NB4 (cell line): ENCODE results near the gene ANP32E.
"Not testable (repeated sequence)": the region's sequence is repeated elsewhere in the genome, so short reads cannot be mapped to it uniquely, and the experiment has no call there.

Experiments
- MYC ChIP-seq: IDR thresholded peaks from 2 replicates; pipeline ENCODE4 v1.6.1; 2011; ENCODE audit warnings: low read depth, low read length
- POLR2A ChIP-seq: IDR thresholded peaks from 2 replicates; pipeline ENCODE4 v1.6.1; 2011; ENCODE audit warnings: mild to moderate bottlenecking; ENCODE audit not compliant: insufficient read length; ENCODE audit errors: extremely low read depth
- TF ChIP-seq, protein P1 (sequence below): IDR thresholded peaks from one replicate; pipeline ENCODE4 v1.5.1; 2012; ENCODE audit warnings: low read depth, low read length
- TF ChIP-seq, protein P2 (sequence below): IDR thresholded peaks from 2 replicates; pipeline ENCODE4 v1.6.1; 2011; ENCODE audit warnings: low read depth, low read length

DNA sequence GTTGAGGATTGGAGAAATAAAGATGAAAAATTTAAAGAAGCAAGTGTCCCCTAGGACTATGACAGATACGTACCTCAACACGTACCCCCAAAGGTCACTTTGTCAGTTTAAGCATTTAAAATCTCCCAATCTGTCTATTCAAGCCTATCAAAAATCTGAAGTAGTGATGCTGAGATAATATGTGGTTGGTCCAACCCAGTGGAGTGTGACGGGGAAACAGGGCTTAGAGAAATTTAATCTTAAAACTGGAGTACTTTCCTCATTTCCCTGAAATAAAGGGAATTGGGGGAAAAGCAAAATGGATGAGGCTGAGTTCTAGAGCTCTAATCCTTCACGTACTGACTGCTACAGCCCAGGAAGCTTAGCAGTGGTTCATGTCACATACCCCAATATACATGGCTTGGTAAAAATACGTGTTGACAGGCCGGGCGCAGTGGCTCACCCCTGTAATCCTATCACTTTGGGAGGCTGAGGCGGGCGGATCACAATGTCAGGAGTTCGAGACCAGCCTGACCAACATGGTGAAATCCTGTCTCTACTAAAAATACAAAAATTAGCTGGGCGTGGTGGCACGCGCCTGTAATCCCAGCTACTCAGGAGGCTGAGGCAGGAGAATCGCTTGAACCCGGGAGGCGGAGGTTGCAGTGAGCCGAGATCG is 21.7 kb downstream of the ANP32E start:
- TF ChIP-seq, protein P1, sequence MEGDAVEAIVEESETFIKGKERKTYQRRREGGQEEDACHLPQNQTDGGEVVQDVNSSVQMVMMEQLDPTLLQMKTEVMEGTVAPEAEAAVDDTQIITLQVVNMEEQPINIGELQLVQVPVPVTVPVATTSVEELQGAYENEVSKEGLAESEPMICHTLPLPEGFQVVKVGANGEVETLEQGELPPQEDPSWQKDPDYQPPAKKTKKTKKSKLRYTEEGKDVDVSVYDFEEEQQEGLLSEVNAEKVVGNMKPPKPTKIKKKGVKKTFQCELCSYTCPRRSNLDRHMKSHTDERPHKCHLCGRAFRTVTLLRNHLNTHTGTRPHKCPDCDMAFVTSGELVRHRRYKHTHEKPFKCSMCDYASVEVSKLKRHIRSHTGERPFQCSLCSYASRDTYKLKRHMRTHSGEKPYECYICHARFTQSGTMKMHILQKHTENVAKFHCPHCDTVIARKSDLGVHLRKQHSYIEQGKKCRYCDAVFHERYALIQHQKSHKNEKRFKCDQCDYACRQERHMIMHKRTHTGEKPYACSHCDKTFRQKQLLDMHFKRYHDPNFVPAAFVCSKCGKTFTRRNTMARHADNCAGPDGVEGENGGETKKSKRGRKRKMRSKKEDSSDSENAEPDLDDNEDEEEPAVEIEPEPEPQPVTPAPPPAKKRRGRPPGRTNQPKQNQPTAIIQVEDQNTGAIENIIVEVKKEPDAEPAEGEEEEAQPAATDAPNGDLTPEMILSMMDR, result not testable (repeated sequence)
- not testable (repeated sequence) for TF ChIP-seq POLR2A, MYC
- TF ChIP-seq, protein P2, sequence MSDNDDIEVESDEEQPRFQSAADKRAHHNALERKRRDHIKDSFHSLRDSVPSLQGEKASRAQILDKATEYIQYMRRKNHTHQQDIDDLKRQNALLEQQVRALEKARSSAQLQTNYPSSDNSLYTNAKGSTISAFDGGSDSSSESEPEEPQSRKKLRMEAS, result not testable (repeated sequence)
